Brain microvascular endothelial cell (primary cell): ENCODE data around the gene PDZRN3.

Source experiments
- DNase-seq: peaks from one replicate; pipeline ENCODE4 v3.0.0-alpha.2; 2020
- H3K27ac ChIP-seq: fragments of 250-450 bp; sonication (Bioruptor Pico); 2 replicates; pipeline ENCODE4 v1.5.1; 2020; ENCODE audit warnings: mild to moderate bottlenecking, moderate library complexity
- H3K27me3 ChIP-seq: fragments of 250-450 bp; sonication (Bioruptor Pico); replicated peaks from 2 replicates; pipeline ENCODE4 v1.5.1; 2020; ENCODE audit warnings: mild to moderate bottlenecking
- H3K36me3 ChIP-seq: fragments of 250-450 bp; sonication (Bioruptor Pico); replicated peaks from 2 replicates; pipeline ENCODE4 v1.5.1; 2020; ENCODE audit warnings: mild to moderate bottlenecking
- H3K4me3 ChIP-seq: 2 replicates; pipeline ENCODE4 v1.5.1; 2011; ENCODE audit warnings: low read depth, mild to moderate bottlenecking, control low read depth, low read length, moderate library complexity
- in situ Hi-C: cut with HindIII; loops from 2 replicates; pipeline ENCODE4 v1.10.0; 2017; ENCODE audit warnings: low sequenced_read_pairs, low pct_ligation_motif_present
- TF ChIP-seq, protein P1 (sequence below): IDR thresholded peaks from 2 replicates; pipeline ENCODE4 v1.5.1; 2011; ENCODE audit warnings: low read depth, mild to moderate bottlenecking, moderate library complexity, low read length, control low read depth, inconsistent platforms; ENCODE audit errors: missing control alignments

The PDZRN3 gene

DNA sequence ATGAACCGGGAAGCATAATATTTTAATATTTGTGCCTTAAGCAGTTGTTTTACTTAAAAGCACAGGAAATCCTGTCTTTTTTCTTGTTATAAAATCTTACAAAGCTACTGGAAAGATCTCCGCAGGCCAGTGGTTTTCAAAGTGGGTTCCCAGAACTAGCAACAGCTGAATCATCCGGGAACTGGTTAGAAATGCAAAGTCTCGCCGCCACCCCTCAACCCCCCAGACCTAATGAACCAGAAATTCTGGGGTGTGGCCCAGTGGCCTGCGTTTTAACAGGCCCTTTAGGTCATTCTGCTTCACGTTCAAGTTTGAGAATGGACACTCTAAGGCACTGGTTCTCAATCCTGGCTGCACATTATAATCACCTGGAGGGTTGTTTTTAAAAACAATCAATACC, 74.7 kb downstream of the PDZRN3 start:
- H3K27me3 ChIP-seq: no peaks in the 10 kb centered on the region
- TF ChIP-seq, protein P1, sequence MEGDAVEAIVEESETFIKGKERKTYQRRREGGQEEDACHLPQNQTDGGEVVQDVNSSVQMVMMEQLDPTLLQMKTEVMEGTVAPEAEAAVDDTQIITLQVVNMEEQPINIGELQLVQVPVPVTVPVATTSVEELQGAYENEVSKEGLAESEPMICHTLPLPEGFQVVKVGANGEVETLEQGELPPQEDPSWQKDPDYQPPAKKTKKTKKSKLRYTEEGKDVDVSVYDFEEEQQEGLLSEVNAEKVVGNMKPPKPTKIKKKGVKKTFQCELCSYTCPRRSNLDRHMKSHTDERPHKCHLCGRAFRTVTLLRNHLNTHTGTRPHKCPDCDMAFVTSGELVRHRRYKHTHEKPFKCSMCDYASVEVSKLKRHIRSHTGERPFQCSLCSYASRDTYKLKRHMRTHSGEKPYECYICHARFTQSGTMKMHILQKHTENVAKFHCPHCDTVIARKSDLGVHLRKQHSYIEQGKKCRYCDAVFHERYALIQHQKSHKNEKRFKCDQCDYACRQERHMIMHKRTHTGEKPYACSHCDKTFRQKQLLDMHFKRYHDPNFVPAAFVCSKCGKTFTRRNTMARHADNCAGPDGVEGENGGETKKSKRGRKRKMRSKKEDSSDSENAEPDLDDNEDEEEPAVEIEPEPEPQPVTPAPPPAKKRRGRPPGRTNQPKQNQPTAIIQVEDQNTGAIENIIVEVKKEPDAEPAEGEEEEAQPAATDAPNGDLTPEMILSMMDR: no peak
- H3K4me3 ChIP-seq: no peak overlapping the region
- H3K27ac ChIP-seq: no peak overlapping the region
- DNase-seq: no peak
- in situ Hi-C loops: no loop called here
- no peaks in the 10 kb centered on the region for H3K36me3 ChIP-seq

DNA sequence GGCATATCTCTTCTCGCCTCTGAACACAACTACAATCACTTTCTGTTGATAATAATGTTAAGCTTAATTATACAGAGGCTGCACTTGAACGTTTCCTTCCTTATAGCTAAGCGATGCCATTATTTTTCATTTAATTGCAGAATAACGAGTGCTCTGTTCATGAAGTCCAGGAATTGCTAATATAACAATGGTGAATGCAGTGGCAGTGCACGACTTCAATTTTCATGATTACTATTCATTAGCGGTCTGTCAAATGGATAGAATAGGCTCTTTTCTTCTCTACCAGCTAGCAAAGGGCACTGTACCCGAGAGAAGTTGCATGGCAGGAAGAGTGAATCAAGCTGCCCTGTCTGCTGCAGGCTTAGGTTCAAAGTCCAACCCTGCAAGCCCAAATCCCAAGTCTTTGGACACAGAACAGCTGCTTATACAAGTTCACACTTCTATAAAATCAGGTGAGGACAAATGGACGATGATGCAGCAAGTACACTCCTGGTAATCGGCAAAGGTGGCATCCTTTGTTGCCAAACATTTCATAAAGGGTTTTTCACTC, 75.6 kb downstream of the PDZRN3 start:
- in situ Hi-C loops: no loop called here
- Histone ChIP-seq H3K27ac (no peak overlapping the region), H3K36me3 (no peaks in the 10 kb centered on the region), H3K27me3 (no peaks in the 10 kb centered on the region), H3K4me3 (no peak overlapping the region)
- TF ChIP-seq, protein P1: no peak
- DNase-seq: no peak

DNA sequence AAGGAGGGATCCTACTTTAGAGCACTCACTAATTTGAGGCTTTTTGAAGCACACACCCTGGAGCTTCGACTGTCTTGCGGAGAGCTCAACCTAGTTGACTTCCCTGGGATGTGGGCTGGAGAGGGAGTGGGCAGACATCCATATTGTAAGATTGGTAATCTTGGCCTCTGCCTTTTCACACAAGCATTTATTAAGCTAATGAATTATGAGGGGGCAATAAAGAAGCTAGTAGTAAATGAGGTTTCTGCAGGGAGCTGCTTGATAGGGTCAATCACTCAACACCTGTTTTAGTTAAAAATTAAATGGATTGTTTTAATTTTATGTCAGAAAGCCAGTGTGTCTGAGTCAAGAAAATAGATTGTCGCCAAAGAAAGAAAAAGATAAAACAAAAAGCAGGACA, 76.3 kb downstream of the PDZRN3 start:
- no peak for DNase-seq
- Histone ChIP-seq H3K27me3 (no peaks in the 10 kb centered on the region), H3K36me3 (no peaks in the 10 kb centered on the region), H3K4me3 (no peak overlapping the region), H3K27ac (no peak overlapping the region)
- TF ChIP-seq, protein P1: no peak
- in situ Hi-C loops: no loop called here

DNA sequence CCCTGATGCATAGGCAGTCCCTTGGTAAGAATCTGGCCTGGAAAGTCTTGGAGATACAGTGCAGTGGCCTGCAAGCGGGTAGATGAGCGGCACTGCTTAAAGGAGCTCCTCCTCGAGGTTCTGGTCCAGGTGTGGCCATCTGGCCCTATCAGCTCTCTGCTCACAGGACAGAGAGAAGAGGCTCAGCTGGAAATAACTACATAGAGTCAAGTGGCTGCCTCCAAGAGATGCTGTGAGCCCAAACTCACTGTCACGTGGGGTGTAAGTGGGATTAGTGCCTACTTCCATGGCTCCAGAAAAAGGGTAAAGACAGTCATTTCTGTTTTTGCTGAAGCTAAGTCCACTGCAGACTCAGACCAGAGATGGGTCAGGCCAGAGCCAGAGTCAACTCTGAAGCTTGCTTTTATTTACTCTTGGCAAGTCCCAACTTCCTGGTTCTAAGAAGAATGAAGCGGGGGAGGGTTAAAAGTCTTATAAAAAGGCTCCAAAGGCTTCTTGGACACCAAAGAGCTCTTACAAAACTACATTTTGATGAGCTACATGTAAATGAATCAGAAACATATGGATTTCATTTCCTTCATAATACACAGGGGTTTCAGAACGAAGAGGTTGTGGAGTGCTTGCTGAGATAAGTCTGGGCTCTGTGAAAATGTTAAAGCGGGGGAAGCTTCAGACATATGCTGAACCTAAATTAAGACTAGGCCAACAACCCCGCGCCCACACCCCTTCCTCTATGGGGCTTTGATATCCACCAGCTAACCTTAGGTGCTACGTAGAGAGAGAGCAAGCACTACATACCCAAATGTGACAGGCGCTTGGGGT, 77.1 kb downstream of the PDZRN3 start:
- peak; percentile 34 for DNase-seq
- H3K4me3 ChIP-seq: no peak overlapping the region
- in situ Hi-C loops: no loop called here
- TF ChIP-seq, protein P1: no peak
- peak overlapping the region; percentile 10 for H3K27ac ChIP-seq
- no peaks in the 10 kb centered on the region for H3K36me3 ChIP-seq
- no peaks in the 10 kb centered on the region for H3K27me3 ChIP-seq

DNA sequence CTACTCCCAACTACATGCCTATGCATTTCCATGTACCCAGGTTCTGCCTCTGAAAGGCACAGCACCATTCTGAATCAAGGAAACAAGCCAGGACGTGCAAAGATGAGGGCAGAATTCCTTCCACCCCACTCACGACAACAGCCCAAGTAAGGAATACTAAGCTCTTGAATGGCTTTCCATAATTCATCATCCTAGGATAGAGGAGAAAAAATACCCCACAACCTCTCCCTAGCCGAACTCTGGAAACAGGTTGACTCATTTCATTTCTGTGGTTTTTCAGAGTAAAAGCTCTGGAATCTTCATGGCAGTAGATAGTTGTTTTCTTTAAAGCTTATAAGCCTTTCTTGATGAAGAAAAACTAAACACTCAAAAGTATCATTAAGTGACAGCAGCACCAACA, 77.8 kb downstream of the PDZRN3 start:
- no peaks in the 10 kb centered on the region for H3K27me3 ChIP-seq
- H3K36me3 ChIP-seq: no peaks in the 10 kb centered on the region
- DNase-seq: peak; percentile 59
- H3K27ac ChIP-seq: peak overlapping the region; percentile 10
- TF ChIP-seq, protein P1: no peak
- no peak overlapping the region for H3K4me3 ChIP-seq
- in situ Hi-C loops: no loop called here
